ENCODE results near the gene PHF21B.

DNA sequence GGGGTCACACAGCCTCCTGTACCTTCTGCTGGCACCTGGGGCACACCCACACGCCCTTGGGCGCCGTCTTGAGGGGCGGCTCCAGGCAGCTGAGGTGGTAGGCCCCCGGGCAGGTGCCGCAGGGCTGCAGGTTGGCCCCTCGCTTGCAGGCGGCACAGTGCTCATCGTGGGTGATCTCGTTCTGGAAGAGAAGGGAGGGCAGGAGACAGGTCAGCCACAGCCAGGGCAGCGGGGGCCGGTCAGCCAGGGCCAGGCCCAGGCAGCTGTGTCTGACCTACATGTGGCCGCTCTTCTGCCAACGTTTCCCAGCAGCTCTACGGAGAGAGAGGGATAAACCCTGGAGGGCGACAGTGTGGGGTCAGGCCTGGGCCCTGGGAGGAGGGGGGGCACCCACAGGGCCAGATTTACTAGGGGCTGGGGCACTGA lies 121.9 kb downstream of the PHF21B start:
- no peak for TF ChIP-seq POLR2A (IDR thresholded peaks at IDR 0.05; ENCODE audit: control extremely low read depth in 1 of 2, low read depth in 2 of 2, low read length in 2 of 2)
- TF ChIP-seq, protein P1, sequence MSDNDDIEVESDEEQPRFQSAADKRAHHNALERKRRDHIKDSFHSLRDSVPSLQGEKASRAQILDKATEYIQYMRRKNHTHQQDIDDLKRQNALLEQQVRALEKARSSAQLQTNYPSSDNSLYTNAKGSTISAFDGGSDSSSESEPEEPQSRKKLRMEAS (IDR thresholded peaks at IDR 0.05) = no peak
- no peak for TF ChIP-seq YY1 (IDR thresholded peaks at IDR 0.05; ENCODE audit: low read depth, low read length)

Data from H1 (cell line).